ENCODE results near the gene RNASE4.

Gene RNASE4

DNA sequence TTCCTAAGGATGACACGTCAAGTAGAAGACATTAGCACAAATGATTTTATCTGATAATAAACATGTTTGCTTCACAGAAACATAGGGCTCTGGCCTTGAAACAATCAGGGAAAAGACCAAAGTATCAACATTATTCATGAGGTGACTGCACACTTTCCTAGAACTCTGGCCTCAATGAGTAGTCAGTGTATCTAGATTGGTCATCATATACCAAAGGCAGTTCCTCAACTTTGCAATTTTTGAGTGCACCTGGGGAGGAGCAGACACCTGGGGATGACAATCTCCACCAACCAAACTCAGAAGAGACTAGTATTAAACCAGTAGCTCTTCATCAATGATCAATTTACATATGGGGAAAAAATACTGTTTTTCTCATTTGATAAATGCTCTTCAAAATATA, 65.8 kb downstream of the RNASE4 start:
- Histone ChIP-seq H3K36me3 (ENCODE audit: control insufficient read depth in 4 of 4, insufficient read depth in 4 of 4, low read length in 3 of 4) (no peaks in the 10 kb centered on the region), H3K4me1 (ENCODE audit: control extremely low read depth in 1 of 4, control insufficient read depth in 4 of 4, insufficient read depth in 4 of 4, low read length in 3 of 4) (no peaks in the 10 kb centered on the region), H3K4me3 (ENCODE audit: control insufficient read depth in 1 of 7, extremely low read depth in 1 of 7, insufficient read depth in 4 of 7, low read depth in 2 of 7, low read length in 6 of 7) (no peak overlapping the region), H3K27ac (ENCODE audit: insufficient read depth in 1 of 2, low read depth in 1 of 2, low read length in 2 of 2, poor library complexity in 1 of 2, severe bottlenecking in 2 of 2) (no peak overlapping the region), H3K27me3 (replicated peaks in 2 of 5; ENCODE audit: control insufficient read depth in 4 of 5, insufficient read depth in 5 of 5, low read length in 4 of 5) (no peaks in the 10 kb centered on the region), H3K9me3 (ENCODE audit: control extremely low read depth in 1 of 5, control insufficient read depth in 4 of 5, insufficient read depth in 2 of 5, low read depth in 1 of 5, low read length in 4 of 5) (peaks cover 0 to 19% (median 15%) of the 10 kb centered on the region in 5 experiments)
- ChIA-PET POLR2A (no interaction called here), CTCF (interaction anchor here (1.0 to 1.2 kb wide), 2 partner anchors 13 to 109 kb away, joined by 3 to 4 read pairs; no protein-coding TSS in a partner anchor)
- WGBS (ENCODE audit: insufficient coverage), result no CpG with 5 or more reads among the region's 1 CpG
- no peak for DNase-seq
